KMS-11 (cell line): ENCODE measurements around the gene TLX3.

Experiments used
- H2AFZ ChIP-seq: fragments of 200-600 bp; sonication (generic); 2 replicates; pipeline ENCODE4 v1.6.1; 2016; ENCODE audit warnings: antibody characterized with exemption, mixed run types, low read depth
- H3K27ac ChIP-seq: fragments of 200-600 bp; sonication (generic); 2 replicates; pipeline ENCODE4 v1.6.1; 2016; ENCODE audit warnings: mild to moderate bottlenecking, mixed run types
- H3K27me3 ChIP-seq: fragments of 200-600 bp; sonication (generic); 2 replicates; pipeline ENCODE4 v1.6.1; 2017; ENCODE audit warnings: mild to moderate bottlenecking, low read depth, mixed run types, moderate library complexity; ENCODE audit not compliant: insufficient read depth
- H3K36me3 ChIP-seq: fragments of 200-600 bp; sonication (generic); 2 replicates; pipeline ENCODE4 v1.6.1; 2017; ENCODE audit warnings: mild to moderate bottlenecking, mixed run types; ENCODE audit not compliant: insufficient read depth
- H3K4me1 ChIP-seq: fragments of 200-600 bp; sonication (generic); 2 replicates; pipeline ENCODE4 v1.6.1; 2016; ENCODE audit warnings: mild to moderate bottlenecking, low read depth, mixed run types; ENCODE audit not compliant: poor library complexity, severe bottlenecking
- H3K4me2 ChIP-seq: fragments of 200-600 bp; sonication (generic); 2 replicates; pipeline ENCODE4 v1.7.0; 2016; ENCODE audit warnings: mild to moderate bottlenecking, mixed run types
- H3K4me3 ChIP-seq: fragments of 200-600 bp; sonication (generic); IDR thresholded peaks from 2 replicates; pipeline ENCODE4 v1.6.1; 2017; ENCODE audit warnings: low read depth, low read length, mixed read lengths; ENCODE audit not compliant: insufficient read depth
- H3K79me2 ChIP-seq: fragments of 200-600 bp; sonication (generic); 2 replicates; pipeline ENCODE4 v1.6.1; 2016; ENCODE audit warnings: low read depth, mixed run types; ENCODE audit not compliant: insufficient read depth
- H3K9ac ChIP-seq: fragments of 200-600 bp; sonication (generic); 2 replicates; pipeline ENCODE4 v1.6.1; 2016; ENCODE audit warnings: mild to moderate bottlenecking, mixed run types
- H4K20me1 ChIP-seq: fragments of 200-600 bp; sonication (generic); 2 replicates; pipeline ENCODE4 v1.6.1; 2016; ENCODE audit warnings: mild to moderate bottlenecking, mixed run types; ENCODE audit not compliant: insufficient read depth
- TF ChIP-seq, protein P1 (sequence below): fragments of 200-600 bp; sonication (generic); conservative IDR thresholded peaks from 2 replicates; pipeline ENCODE4 v1.6.1; 2017; ENCODE audit warnings: low read depth, mild to moderate bottlenecking, antibody characterized with exemption, low read length, moderate library complexity, mixed read lengths

TLX3 gene

DNA sequence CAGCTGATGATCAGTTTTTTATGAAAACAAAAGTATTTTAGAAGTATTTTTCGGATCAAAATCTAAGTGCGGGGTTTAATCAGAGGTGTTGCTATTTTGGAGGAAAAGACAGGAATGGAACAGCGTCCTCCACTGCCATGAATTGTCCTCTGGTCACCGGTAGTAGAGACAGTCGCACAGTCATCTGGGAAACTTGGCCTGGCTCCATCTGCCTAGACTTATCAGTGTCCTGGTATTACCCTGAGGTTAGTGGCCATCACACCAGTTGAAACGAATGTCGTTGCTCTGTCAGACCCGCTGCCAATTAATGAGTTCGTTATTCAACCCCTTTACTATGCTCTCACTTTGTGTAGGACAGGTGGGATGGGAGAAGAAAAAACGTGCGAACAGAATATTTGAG is 8.2 kb downstream of the TLX3 start:
- Histone ChIP-seq H3K4me1 (no peaks in the 10 kb centered on the region), H3K79me2 (no peaks in the 10 kb centered on the region)
- TF ChIP-seq, protein P1, sequence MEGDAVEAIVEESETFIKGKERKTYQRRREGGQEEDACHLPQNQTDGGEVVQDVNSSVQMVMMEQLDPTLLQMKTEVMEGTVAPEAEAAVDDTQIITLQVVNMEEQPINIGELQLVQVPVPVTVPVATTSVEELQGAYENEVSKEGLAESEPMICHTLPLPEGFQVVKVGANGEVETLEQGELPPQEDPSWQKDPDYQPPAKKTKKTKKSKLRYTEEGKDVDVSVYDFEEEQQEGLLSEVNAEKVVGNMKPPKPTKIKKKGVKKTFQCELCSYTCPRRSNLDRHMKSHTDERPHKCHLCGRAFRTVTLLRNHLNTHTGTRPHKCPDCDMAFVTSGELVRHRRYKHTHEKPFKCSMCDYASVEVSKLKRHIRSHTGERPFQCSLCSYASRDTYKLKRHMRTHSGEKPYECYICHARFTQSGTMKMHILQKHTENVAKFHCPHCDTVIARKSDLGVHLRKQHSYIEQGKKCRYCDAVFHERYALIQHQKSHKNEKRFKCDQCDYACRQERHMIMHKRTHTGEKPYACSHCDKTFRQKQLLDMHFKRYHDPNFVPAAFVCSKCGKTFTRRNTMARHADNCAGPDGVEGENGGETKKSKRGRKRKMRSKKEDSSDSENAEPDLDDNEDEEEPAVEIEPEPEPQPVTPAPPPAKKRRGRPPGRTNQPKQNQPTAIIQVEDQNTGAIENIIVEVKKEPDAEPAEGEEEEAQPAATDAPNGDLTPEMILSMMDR, result no peak

DNA sequence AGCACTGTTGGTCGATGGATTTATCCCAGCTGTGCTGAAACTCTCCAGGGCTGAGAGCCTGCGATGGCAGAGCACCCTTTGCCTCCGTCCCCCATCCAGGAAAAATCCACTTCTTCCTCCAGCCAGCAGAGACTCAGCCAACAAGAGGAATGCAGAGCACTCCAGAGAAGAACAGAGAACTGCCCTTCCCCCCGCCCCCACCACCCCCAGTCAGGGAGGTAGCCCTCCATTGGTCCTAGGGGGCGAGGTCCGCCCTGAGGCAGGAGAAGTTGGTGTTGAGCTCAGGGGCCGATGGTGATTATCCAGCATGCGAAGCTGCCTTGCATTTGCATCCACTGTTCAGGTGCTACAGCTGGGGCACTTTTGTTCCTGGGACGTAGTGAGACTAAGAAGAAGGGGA is 9.0 kb downstream of the TLX3 start:
- Histone ChIP-seq H3K27me3 (no peaks in the 10 kb centered on the region), H3K36me3 (no peaks in the 10 kb centered on the region), H3K79me2 (no peaks in the 10 kb centered on the region), H3K27ac (no peak overlapping the region), H3K4me3 (no peak overlapping the region), H3K9ac (no peak overlapping the region), H3K4me1 (no peaks in the 10 kb centered on the region), H4K20me1 (no peaks in the 10 kb centered on the region), H3K4me2 (no peak overlapping the region), H2AFZ (no peak overlapping the region)
- TF ChIP-seq, protein P1, result no peak

More for the DNA sequence above, 8.2 kb downstream of the TLX3 start:
- Histone ChIP-seq H3K36me3 (no peaks in the 10 kb centered on the region), H3K27ac (no peak overlapping the region), H3K27me3 (no peaks in the 10 kb centered on the region), H3K9ac (no peak overlapping the region), H2AFZ (no peak overlapping the region), H3K4me2 (no peak overlapping the region), H4K20me1 (no peaks in the 10 kb centered on the region), H3K4me3 (no peak overlapping the region)

DNA sequence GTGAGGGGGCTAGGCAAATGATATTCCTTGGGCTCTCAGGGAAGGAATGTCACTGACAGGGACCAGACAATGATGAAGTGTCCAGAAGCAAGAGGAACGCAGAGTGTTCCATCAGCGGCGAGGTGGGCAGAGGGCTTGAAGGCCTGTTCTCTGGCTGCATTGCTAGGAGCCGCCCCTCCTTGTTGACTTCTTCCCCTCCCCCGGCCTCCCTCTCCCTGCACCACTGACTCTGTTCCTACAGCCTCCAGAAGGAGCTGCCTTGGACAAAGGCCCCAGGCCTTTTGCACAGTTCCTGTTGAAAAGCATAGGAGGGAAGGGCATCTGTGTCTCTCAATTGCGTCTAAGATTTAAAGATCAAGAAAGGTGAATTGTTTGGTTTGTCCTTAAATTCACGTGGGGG is 12.4 kb downstream of the TLX3 start:
- Histone ChIP-seq H3K27me3 (no peaks in the 10 kb centered on the region), H4K20me1 (no peaks in the 10 kb centered on the region), H3K27ac (no peak overlapping the region), H3K4me1 (no peaks in the 10 kb centered on the region), H3K4me3 (no peak overlapping the region), H3K36me3 (no peaks in the 10 kb centered on the region), H3K9ac (no peak overlapping the region), H3K4me2 (no peak overlapping the region), H2AFZ (no peak overlapping the region), H3K79me2 (no peaks in the 10 kb centered on the region)
- TF ChIP-seq, protein P1, result no peak

DNA sequence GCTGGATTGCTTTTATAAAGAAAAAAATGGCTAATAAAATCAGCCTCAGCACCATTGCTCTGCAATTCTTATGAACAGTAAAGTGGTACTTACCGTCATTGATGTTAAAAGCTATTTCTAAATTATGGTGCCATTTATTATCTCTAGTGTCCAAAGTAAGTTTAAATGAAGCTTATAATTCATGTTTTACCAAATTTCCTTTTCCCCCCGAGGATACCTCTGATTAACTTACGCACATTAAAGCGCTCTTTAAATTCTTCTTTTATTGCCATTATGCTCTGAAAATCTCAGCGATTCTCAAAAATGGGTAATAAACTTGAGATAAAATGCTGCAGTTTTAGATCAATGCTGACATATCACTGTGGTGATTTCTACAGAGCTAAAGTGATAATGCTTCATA is 13.5 kb downstream of the TLX3 start:
- Histone ChIP-seq H2AFZ (no peak overlapping the region), H4K20me1 (no peaks in the 10 kb centered on the region), H3K79me2 (no peaks in the 10 kb centered on the region), H3K4me3 (no peak overlapping the region), H3K4me2 (no peak overlapping the region), H3K4me1 (no peaks in the 10 kb centered on the region), H3K27me3 (no peaks in the 10 kb centered on the region), H3K9ac (no peak overlapping the region), H3K27ac (no peak overlapping the region), H3K36me3 (no peaks in the 10 kb centered on the region)
- TF ChIP-seq, protein P1, result no peak
